Skin epidermis (tissue), 12 donors: ENCODE results near the gene CCDC18.
A peak's percentile ranks its signal among the peaks of the same experiment; 100 is the strongest.
"Not testable (repeated sequence)": the region's sequence is repeated elsewhere in the genome, so short reads cannot be mapped to it uniquely, and the experiment has no call there.

Experiments
- H3K27ac ChIP-seq, 21 experiments: fragments of 200-600 bp; sonication (generic) in 11 of 21; one replicate each; pipeline ENCODE4 v1.5.0; 2020; ENCODE audit warnings: mild to moderate bottlenecking in 3 of 21, inconsistent platforms in 2 of 21, moderate library complexity in 2 of 21
- H3K4me3 ChIP-seq, 7 experiments: fragments of 200-600 bp; sonication (generic) in 2 of 7; one replicate each; pipeline ENCODE4 v1.5.0; 2020; ENCODE audit warnings: inconsistent platforms in 2 of 7, mild to moderate bottlenecking in 2 of 7, moderate library complexity in 1 of 7

CCDC18 gene

GRCh38 chr1:93172778-93173177 lies 7.7 kb upstream of the CCDC18 start:
- Histone ChIP-seq H3K27ac (no peak overlapping the region), H3K4me3 (no peak overlapping the region)

DNA sequence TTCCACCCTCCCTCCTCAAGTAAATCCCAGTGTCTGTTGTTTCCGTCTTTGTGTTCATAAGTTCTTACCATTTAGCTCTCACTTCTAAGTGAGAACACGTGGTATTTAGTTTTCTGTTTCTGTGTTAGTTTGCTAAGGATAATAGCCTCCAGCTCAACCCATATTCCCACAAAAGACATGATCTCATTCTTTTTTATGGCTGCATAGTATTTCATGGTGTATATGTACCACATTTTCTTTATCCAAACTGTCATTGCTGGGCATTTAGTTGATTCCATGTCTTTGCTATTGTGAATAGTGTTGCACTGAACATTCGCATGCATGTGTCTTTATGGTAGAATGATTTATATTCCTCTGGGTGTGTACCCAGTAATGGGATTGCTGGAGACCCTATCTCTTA lies 5.9 kb upstream of the CCDC18 start:
- H3K4me3 ChIP-seq, H3K27ac ChIP-seq: not testable (repeated sequence)

GRCh38 chr1:93177991-93178390 lies 2.5 kb upstream of the CCDC18 start:
- Histone ChIP-seq H3K4me3 (peak overlapping the region in 3 of 7 experiments; percentile 1 to 87 (median 60)), H3K27ac (peak overlapping the region in 1 of 21 experiments; percentile 98)

DNA sequence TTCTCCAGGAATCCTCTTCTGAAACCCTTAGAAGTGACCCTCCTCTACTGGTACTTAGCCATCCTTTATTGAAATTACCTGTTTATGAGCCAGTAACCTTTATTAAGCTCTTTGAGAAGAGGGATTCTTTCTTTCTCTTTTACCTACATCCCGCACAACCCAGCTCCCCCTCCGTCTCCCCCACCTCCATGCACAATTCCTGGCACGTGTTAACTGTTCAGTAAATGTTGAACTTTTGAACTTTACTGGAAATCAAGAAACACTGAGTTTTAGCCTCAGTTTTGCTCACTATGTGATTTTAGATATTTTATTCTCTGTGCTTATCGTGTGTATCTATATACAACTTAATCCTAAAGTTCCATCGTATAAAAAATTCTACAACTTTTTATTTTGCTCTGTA lies 2.1 kb upstream of the CCDC18 start:
- Histone ChIP-seq H3K4me3 (peak overlapping the region in 6 of 7 experiments; percentile 1 to 92 (median 80)), H3K27ac (peak overlapping the region in 2 of 21 experiments; percentile 97 to 98)

GRCh38 chr1:93179886-93180722 lies 420 bp upstream of the CCDC18 start, which contains the start of gene TMED5:
TMED5 (minus strand) TSS chr1:93180413; CDS start chr1:93180242, 171 bp downstream.
- peak within 1 kb of the TSS; percentile 60 to 92 (median 87) for H3K4me3 ChIP-seq

DNA sequence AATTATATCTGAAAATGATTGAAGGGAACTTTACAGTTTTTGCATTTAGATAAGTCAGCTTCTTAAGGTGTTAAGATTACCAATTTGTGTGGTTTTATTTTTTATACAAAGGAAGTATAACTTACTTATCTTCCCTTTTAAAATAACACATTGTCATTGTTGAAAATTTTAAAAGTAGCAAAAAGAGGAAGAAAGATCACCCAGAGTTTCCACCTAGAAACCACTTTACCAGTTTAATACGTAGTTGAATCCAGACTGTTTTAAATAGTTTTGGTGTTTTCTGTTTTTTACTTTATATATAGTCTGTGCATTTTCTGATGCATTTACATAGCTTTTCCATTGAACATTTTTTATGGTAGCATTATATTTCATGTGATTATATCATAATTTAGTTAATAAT lies 6.1 kb downstream of the CCDC18 start:
- peak overlapping the region in 1 of 21 experiments; percentile 12 for H3K27ac ChIP-seq
- no peak overlapping the region for H3K4me3 ChIP-seq

More at GRCh38 chr1:93179886-93180722, 420 bp upstream of the CCDC18 start, which contains the start of gene TMED5:
- H3K27ac ChIP-seq: peak within 1 kb of the TSS; percentile 81 to 100 (median 97)

DNA sequence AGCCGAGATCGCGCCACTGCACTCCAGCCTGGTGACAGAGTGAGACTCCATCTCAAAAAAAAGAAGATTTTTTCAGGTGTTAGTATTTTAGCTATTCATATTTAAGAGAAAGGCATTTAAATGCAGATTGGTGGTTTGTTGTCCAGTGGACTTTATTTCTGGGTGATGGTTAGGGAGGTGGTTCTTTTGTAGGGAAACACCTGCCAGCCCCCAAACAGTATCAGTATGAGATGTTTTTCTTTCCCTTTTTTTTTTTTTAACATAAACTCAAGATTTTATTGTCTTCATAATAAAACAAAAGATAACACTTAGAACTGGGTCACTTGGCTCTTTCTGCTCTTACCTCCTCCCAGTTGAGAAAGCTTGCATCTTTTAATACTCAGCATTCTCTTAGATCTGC lies 9.9 kb downstream of the CCDC18 start:
- Histone ChIP-seq H3K27ac (no peak overlapping the region), H3K4me3 (no peak overlapping the region)

DNA sequence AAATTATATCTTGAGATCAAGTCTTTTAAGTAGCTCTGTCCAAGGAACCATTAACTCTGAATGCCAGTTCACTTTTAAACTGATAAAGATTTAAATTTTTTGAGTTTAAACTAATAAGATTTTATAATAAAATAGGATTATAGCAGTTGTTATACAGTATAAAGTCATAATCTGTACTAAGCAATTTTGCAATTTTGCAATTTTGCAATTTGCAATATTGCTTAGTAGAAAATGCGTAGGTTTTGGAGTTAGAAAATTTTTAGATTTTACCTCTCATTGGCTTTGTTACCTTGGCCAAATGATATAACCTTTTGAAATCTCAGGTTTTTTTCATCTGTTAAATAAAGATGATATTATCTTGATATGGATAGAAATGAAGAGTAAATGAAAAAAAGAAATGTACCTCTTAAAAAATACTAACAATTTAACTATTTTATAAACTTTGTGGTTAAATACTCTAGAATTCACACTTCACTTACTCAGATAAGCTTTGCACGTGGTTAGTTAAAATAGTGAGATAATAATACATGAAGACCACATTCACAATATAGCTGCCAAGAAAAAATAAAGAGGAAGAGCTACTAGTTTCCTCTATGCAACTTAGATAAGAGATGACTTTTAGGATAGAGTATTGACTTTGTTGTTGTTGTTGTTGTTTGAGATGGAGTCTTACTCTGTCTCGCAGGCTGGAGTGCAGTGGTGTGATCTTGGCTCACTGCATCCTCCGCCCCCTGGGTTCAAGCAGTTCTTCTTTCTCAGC lies 13.9 kb downstream of the CCDC18 start:
- Histone ChIP-seq H3K4me3 (no peak overlapping the region), H3K27ac (no peak overlapping the region)

GRCh38 chr1:93196591-93196990 lies 16.1 kb downstream of the CCDC18 start:
- H3K27ac ChIP-seq: no peak overlapping the region
- no peak overlapping the region for H3K4me3 ChIP-seq

- no peak overlapping the region for H3K27ac ChIP-seq
- H3K4me3 ChIP-seq: no peak overlapping the region
Measured at GRCh38 chr1:93199150-93199549, 18.6 kb downstream of the CCDC18 start.

- no peak overlapping the region for H3K27ac ChIP-seq
- no peak overlapping the region for H3K4me3 ChIP-seq
Measured at GRCh38 chr1:93200086-93200620, 19.6 kb downstream of the CCDC18 start.

GRCh38 chr1:93200714-93201113 lies 20.2 kb downstream of the CCDC18 start:
- Histone ChIP-seq H3K27ac (no peak overlapping the region), H3K4me3 (no peak overlapping the region)

- Histone ChIP-seq H3K27ac (no peak overlapping the region), H3K4me3 (no peak overlapping the region)
Measured at GRCh38 chr1:93205892-93206566, 25.5 kb downstream of the CCDC18 start.

DNA sequence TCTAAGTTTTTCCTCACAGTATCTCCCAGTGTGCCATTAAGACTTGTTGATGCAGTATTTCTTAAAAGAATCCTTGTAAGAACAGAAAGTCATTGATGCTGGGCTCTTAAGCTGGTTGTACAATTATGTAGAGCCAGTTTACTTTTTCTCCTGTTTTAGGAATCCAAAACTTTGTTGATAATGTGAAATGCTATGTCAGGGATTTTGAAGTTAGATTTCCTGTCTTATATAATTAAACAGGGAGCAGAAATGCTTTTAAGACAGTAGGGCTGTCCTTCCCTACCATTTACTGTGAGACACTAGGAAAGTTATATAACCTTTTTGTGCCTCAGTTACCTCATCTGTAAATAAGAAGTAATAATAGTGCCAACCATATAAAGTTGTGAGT lies 26.0 kb downstream of the CCDC18 start:
- no peak overlapping the region for H3K27ac ChIP-seq
- no peak overlapping the region for H3K4me3 ChIP-seq

GRCh38 chr1:93207211-93207610 lies 26.7 kb downstream of the CCDC18 start:
- Histone ChIP-seq H3K27ac (no peak overlapping the region), H3K4me3 (no peak overlapping the region)

DNA sequence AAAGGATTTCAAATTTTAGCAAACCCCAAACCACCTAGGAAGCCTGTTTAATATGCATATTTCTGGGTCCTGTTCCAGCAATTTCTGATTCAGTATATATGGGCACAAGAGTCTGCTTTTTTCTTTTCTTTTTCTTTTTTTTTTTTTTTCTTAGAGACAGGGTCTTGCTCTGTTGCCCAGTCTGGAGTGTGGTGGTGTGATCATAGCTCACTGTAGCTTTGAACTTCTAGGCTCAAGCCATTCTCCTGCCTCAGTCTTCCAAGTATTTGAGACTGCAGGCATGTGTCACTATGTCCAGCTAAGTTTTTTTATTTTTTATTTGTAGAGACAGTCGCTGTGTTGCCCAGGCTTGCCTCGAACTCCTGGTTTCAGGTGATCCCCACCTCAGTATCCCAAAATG lies 34.8 kb downstream of the CCDC18 start:
- no peak overlapping the region for H3K27ac ChIP-seq
- H3K4me3 ChIP-seq: no peak overlapping the region

DNA sequence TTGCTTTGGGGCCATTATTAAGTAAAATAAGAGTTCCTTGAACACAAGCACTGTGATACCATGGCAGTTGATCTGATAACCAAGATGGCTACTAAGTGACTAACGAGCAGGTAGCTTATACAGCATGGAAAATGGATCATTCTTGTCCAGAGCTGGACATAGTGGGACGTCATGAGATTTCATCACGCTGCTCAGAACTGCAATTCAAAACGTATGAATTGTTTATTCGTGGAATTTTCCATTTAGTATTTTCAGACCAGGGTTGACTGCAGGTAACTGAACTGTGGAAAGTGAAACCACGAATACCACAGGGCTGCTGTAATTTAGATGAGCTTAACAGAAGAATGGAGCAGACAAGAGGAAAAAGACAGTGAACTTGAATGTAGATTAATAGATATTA lies 38.9 kb downstream of the CCDC18 start:
- Histone ChIP-seq H3K4me3 (no peak overlapping the region), H3K27ac (no peak overlapping the region)

DNA sequence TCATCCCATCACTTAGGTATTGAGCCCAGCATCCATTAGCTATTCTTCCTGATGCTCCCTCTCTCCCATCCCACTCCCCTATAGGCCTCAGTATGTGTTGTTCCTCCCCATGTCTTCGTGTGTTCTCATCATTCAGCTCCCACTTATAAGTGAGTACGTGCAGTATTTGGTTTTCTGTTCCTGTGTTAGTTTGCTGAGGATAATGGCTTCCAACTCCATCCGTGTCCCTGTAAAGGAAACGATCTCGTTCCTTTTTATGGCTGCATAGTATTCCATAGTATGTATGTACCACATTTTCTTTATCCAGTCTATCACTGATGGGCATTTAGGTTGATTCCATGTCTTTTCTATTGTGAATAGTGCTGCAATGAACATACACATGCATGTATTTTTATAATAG lies 40.2 kb downstream of the CCDC18 start:
- not testable (repeated sequence) for H3K4me3 ChIP-seq, H3K27ac ChIP-seq

DNA sequence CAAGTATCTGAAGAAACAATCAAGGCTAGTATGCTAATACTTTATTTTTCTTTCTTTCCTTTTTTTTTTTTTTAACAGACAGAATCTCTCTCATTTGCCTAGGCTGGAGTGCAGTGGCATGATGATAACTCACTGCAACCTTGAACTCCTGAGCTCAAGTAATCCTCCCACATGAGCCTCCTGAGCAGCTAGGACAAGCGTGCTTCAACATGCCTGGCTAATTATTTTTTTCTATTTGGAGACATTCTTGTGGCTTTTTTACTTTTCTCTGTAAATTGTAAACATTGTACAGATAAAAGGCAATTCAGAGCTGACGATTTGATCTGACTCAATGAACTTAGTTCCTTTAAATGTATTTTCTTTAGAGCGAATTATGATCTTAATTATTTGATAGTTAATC lies 41.4 kb downstream of the CCDC18 start:
- no peak overlapping the region for H3K27ac ChIP-seq
- H3K4me3 ChIP-seq: no peak overlapping the region

DNA sequence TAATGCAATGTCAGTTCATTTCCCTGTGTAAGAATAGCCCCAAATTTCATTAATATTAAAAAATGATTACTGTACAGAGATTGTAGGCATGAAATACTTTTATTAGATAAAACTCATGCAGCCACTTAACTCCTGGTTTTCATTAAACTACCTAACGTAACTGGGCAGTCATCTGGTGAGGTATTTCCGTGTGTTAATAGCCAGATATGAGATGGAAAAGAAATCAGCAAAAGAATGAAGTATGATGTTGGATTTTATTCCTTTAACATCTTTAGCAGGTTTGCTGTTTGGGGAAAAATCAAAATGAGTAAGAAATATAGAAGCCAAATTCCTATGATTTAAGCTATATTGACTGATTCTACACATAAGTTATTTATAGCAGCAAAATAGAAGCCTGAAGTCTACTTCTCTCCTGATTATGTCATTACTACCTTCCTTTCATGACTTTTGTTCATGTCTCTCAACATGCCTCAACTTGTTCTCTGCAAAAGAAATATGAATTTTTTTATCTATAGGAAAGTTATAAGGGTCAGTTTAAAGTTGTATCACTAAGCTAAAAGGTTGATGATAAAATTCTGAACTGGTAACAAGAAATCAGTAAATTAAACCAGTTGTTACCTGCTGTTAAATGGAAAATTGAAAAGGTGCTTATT lies 42.6 kb downstream of the CCDC18 start:
- Histone ChIP-seq H3K4me3 (no peak overlapping the region), H3K27ac (no peak overlapping the region)
